Activated CD4-positive, alpha-beta T cell treated with anti-CD3 and anti-CD28 coated beads, Interleukin-2, amount 50 U/mL, for 16 hours (primary cell): ENCODE data around the gene CCDC181.
A peak's percentile ranks its signal among the peaks of the same experiment; 100 is the strongest.

ENCODE experiments used
- DNase-seq: peaks from one replicate; pipeline ENCODE4 v3.0.0-alpha.2; 2020

Gene CCDC181

DNA sequence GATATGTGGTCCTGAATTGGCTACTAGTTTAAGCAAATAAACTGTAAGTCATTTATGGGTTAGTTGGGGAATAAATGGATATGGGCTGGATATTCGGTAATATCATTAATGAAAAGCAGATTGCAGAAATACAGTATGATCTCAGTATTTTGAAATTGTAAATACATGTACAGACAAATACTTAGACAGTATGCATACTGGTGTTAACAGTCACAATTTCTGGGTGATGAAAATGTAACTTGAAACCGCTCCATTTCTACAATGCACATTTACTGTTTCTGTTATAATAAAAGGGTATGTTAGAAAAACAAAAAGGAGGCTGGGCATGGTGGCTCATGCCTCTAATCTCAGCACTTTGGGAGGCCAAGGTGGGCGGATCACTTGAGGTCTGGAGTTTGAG, 31.3 kb downstream of the CCDC181 start:
- DNase-seq, result no peak

DNA sequence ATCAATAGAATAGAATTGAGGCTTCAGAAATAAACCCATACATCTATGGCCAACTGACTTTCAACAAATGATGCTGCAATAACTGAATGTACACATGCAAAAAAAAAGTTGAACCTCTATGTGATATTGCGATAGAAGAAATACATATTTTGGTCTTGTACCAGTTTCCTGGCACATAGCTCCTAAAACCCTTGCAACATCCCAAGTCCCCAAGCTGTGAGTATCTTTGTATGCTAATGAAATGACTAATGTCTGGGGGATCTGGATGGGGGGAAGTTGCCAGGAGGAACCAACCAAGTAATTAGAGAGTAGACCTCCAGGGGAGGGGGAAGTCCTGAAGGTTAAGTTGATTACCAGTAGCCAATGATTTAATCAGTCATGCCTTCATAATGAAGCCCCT, 34.9 kb downstream of the CCDC181 start:
- no peak for DNase-seq

DNA sequence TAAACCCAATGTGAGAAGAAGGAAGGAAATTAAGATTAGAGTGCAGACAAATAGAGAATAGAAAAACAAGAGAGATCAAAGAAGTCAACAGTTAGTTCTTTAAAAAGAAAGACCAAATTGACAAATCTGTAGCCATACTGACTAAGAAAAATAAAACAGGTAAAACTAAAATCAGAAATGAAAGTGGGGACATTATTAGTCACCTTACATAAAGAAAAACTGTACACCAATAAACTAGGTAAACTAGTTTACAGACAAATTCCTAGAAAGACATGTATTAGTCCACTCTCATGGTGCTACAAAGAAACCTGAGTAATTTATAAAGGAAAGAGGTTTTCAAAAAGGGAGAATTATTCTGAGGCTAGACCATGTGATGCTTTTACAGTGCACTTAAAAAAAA, 37.0 kb downstream of the CCDC181 start:
- peak; percentile 77 for DNase-seq

DNA sequence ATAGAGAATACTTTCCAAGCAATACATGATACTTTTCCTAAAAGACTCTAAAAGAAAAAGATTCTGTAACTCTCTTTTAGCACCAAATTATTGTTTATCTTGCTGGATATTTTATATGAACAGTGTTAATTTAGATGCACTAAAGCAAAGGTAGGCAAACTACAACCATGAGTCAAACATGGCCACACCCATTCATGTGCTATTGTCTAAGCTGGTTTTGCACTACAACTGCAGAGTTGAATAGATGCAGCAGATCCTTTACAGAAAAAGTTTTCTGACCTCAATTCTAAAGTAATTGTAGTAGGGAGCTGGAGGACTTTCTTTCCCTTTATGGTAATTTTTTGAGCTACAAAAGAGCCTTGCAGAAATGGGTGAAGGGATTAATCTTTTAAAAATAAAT, 39.9 kb downstream of the CCDC181 start:
- DNase-seq, result no peak

DNA sequence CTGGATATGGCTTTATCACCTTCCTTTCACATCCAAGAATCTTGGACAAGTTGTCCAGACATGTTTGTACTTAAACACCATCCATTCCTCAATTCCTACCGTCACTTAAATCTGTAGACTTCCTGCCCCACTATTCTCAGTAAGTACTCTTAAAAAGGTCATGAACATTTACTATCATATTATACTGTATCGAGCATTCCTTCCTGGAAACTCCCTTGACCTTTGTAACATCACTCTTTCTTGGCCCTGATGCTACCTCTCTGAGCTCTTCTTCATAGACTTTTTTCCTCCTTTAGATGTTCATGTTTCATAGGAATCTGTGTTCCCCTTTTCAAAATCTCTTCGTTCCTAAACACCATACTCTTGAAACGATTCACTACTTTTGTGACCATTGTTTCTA, 43.8 kb downstream of the CCDC181 start:
- DNase-seq, result no peak

DNA sequence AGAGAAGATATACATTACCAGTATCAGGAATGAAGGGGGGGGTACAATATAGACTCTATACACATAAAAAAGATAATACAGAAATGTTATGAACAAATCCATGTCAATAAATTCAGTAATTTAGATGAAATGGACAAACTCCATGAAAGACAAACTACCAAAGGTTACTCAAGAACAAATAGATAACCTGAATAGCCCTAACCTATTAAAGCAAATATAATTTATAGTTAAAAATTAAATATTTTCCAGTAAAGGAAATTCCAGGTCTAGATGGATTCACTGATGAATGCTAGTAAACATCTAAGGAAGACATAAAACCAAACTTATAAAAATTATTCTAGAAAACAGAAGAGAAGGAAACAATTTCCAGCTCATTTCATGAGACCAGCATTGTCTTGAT, 46.1 kb downstream of the CCDC181 start:
- DNase-seq, result no peak

DNA sequence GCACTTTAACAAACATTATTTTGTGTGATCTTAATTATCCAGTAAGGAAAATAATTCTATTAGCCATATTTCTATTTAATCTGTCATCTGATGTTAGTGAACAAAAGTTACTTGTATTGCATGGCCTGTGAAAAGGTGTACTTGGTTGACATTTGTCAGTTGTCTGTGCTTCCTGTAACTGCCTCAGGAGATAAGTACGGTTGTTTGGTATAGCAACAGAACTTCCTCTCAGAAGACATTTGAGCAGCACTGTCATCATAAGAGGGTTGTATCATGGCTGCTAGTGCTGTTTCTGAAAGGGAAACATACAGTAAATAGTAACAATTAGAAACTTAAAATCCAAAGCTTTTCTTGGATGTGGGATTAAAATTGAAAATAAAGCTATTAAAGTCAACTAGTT, 55.9 kb downstream of the CCDC181 start:
- DNase-seq, result peak; percentile 28

DNA sequence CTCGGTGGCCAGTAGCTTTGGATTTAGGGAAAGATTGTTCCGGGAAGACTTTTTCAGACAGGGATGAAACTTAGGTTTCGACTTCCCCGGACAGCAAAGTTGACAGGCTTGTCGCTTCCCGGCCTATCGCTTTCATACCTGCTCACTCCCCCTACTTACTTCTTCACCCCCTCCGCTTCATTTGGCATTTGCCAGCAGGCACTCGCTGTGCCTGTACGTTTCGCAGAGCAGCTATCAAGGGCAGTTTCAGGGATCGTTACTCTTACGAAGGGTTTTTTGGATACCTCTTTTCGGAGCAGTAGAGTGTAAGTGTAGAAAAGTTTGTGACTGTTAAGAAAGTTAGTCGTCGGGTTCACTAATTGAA, 58.9 kb downstream of the CCDC181 start:
- peak; percentile 23 for DNase-seq

DNA sequence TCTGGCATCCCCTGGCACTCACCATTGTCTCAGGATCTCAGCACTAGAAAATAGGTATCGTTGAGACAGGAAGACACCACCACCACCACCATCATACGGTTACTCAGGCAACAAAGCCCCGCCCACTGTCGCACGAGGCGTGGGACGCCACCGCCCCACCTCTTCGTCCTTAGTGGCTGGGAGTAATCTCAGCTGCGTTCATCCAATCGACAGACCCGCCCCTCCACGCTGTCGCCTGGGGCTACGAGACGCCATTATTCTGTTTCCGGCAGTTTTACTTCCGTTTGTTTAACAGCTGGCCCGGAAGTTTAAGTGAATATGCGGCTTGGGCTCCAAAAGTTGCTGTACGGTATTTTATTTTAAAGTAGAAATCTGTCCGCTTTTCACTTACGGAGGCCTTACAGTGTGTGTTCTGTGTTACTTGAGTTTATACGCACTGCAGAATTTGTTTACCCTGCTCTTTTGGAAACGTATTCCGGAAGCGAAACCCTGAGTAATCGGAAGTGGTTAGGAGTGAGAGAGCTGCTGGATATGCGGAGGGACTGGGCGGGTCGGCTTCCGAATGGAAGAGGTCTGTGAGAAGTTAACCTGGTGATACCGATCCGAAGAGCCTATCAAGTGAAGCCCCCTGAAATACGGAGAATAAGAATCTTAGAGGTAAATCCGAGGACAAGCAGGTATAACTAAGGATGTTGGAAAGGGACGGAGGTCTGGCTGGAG, 59.4 kb downstream of the CCDC181 start, which contains the start of the genes BLZF1 and NME7:
Gene BLZF1 (plus strand): TSS at position 510 of the 720 bp plus-strand sequence. CDS start 1,328 bp downstream, outside the sequence.
Gene NME7 (minus strand): TSS at position 112 of the 720 bp plus-strand sequence. CDS start 87 bp downstream, at position 25.
- peak; percentile 98 for DNase-seq

DNA sequence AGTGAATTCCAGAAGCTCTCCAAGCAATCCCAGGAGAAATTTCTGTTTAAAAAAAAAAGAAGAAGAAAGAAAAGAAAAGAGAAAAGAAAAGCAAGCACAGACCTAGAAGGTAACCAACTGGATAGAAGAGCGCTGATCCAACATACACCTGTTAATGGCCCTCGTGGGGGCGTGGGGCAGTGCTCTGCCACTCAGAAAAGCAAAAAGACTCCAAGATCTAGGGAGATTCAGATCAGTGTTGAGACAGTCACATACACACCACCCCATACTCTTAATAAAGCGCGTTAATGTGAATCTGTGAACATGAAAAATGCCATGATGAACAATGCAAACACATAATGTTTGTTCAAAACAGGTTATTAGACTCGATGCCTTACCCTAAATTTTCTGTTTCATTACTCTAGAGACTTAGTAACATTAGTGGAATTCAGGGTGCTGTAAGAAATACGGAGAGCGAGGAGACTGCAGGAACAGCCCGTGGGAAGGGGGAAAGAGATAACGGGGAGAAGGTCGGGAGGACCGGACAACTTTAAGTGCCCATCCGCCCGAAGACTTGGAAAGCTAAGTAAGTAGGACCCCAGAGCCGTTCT, 60.1 kb downstream of the CCDC181 start:
- peak; percentile 6 for DNase-seq

DNA sequence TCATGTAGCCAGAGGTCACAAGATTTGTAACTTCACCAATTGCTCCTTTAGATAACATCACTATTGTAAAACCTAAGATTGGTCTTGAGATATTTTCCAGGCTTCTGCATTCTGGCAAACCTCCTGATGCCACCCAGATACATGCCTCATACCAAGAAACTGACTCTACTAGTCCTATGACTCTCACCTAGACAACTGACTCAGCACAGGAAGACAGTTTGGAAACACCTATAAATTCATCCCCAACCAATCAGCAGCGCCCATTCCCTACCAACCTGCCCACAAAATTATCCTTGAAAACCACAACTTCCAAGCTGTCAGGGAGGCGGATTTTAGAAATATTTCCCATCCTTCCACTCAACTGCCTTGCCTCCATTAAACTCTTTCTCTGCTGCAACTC, 62.3 kb downstream of the CCDC181 start:
- peak; percentile 83 for DNase-seq

DNA sequence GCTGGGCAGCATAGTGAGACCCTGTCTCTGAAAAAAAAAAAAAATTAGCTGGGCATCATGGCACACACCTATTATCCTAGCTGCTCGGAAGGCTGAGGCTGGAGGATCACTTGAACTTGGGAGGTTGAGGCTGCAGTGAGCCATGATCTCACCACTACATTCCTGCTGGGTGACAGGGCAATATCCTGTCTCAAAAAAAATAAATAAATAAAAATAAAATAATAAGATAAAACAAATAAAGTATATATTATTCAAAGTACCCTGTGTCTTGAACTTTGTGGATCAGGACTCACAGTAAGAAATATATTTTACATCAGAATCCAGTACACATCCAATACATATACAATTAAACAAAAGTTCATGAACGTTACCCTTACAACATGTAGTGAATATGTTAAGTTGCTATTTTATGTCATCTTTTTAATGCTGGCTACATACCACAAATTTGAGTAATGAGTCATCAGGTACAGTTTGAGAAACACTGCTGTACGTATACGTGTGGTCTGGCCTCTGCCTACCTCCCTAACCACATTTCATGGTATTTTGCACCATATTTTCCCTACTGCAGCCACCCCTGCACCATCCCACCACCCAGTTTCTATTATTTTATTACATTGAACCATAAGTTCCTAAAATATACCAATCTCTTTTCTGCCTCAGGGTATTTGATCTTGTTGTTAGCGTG, 64.1 kb downstream of the CCDC181 start:
- DNase-seq, result peak; percentile 85

DNA sequence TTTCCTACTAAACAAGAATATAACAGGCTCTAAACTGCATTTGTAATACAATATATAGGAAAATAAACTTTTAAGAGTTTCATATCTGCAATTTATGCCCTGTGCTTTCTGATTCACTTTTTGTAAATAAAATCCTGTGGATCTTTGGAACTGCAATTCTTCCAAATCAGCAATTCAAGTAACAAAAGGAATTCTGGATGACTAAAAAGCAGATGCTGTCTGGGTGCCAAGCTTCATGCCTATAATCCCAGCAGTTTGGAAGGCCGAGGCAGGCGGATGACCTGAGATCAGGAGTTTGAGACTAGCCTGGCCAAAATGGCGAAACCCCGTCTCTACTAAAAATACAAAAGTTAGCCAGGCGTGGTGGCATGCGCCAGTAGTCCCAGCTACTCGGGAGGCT, 66.0 kb downstream of the CCDC181 start:
- no peak for DNase-seq

DNA sequence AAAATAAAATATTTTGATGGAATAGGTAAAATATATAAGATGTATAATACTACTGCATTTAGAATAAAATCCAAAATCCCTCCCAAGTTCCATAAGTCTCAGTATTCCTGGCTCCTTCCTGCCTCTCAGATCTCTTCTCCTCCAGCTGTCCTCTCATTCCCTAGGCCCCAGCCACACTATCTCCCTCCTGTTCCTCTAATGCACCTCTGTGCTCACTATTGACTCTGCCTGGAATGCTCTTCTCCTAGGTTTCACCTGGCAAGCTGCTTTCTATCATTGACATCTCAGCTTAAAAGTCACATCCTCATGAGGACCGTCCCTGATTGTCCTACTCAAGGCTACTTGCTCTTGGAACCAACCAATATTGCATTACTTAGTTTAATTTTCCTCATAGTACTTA, 66.9 kb downstream of the CCDC181 start:
- no peak for DNase-seq

DNA sequence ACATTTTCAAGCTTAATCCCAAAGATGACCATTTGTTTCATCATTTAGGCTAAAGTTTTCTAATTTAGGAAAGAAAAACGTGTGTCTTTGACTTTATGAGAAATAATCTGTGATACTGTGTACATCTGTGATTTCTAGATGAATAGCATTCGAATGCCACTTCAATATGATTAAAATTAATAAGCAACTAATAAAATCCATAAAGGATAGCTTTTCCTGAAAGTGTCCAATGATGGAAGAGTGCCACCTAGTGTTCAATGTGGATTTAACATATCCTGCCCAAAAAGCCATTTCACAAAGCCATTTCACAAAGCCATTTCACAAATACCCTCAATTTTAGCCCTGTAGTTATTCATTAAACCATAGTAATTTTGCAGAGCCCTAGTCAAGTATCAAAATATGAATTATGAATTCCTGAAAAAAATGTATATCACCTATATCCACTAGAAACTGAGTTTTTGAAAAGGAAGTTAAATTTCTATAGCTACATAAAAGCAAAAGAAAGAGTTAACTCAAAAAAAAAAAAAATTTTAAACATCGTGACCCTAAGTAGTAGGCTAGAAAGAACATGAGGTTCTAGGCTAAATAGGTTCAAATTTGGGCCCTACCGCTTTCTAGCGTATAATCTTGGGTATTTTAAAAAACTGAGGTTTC, 78.8 kb downstream of the CCDC181 start:
- DNase-seq, result peak; percentile 48

DNA sequence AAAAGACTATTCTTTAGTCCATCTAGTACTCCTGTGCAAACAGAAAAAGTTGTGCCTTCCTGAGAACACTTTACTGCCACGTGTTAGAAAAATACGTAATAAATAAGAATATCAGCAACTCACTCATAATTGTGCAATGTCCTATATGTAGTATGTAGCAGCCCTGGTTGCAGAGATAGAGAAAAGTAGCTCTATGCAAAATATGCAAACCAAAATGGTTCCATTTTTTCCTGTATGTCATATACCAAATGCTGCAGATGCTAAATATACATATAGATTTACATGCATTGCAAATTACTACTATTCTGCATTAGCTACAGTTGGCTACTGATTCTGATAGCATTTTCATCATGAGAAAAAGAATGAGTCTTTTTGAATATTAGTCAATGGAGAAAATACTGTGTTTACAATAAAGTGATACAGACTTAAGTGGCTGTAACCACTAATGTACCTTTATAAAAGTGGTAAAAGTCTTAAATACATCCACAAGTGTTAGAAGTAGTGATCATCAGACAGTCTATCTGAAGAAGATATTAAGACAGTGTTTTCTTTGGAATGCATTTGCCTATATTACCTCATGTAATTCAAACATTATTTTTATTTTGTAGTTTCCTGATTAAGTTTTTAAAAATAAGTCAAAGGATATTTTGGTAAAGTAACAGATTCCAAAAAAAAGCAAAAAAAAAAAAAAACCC, 79.4 kb downstream of the CCDC181 start:
- no peak for DNase-seq

DNA sequence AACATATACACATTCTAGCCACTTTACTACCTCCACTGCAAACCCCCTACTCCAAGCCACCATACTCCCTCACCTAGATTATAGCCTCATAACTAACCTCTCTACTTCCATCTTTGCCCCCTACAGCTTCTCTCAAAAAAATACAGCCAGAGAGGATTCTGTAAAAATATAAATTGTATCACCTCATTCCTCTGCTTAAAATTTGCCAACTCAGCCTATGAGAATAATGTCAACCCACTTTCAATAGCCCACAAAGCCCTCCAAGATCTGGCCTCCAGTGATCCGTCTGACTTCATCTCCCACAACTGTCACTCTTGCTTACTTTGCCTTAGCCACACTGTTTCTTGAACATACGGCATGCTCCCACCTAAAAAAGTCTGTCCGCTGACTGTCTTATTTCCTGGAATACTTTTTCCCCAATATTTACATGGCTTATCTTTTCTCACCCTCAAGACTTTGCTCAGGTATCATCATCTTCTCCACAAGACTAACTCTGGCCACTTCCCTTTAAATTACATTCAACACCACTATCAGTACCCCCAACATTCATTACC, 81.2 kb downstream of the CCDC181 start:
- no peak for DNase-seq

DNA sequence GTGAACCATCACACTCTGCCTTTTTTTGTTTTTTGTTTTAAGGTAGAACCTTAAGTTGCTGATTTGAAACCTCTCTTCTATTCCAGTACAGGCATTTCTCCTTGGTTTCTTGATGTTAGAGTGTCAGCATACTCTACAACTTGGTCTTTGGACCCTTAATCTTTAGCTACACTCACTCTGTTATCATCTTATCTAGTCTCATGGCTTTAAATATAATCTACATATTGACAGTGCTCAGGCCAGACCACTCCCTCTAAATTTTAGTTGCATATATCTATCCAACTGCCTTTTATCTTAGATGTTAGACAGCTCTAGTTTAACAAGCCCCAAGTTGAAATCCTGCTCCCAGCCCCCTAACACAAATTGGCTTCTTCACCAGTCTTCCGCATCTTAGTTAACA, 81.8 kb downstream of the CCDC181 start:
- DNase-seq, result no peak
